Stimulated activated CD4-positive, alpha-beta T cell treated with anti-CD3 and anti-CD28 coated beads, Interleukin-4, amount 100 ng/mL, for 48 hours (primary cell): ENCODE measurements around the gene VIPR2.
"Not testable (repeated sequence)": the region's sequence is repeated elsewhere in the genome, so short reads cannot be mapped to it uniquely, and the experiment has no call there.

Experiments used
- DNase-seq, 2 donors: peaks; one replicate each; pipeline ENCODE4 v3.0.0-alpha.2; 2020; ENCODE audit warnings: low read depth in 2 of 2

The VIPR2 gene

DNA sequence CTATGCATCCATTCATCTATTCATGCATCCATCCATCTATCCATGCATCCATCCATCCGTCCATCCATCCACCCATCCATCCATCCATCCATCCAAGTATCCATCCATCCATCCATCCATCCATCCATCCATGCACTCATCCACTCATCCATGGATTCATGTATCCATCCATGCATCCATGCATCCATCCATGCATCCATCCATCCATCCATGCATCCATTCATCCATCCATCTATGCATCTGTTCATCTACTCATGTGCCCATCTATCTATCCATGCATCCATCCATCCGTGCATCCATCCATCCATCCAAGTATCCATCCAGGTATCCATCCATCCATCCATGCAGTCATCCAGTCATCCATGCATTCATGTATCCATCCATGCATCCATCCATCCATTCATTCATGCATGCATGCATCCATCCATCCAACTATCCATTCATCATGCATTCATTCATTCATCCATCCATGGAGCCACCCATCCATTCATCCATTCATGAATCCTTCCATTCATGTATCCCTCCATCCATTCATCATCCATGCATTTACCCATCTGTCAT, 156.3 kb downstream of the VIPR2 start:
- DNase-seq = no peak

DNA sequence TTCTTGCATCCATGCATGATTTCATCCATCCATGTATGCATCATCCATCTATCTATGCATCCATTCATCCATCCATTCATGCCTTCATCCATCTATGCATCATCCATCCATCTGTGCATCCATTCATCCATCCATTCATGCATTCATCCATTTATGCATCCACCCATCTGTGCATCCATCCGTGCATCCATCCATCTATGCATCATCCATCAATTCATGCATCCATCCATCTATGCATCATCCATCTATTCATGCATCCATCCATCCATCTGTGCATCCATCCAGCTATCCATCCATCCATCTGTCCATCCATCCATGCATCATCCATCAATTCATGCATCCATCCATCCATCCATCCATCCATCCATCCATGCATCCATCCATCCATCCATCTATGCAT, 157.0 kb downstream of the VIPR2 start:
- no peak for DNase-seq

DNA sequence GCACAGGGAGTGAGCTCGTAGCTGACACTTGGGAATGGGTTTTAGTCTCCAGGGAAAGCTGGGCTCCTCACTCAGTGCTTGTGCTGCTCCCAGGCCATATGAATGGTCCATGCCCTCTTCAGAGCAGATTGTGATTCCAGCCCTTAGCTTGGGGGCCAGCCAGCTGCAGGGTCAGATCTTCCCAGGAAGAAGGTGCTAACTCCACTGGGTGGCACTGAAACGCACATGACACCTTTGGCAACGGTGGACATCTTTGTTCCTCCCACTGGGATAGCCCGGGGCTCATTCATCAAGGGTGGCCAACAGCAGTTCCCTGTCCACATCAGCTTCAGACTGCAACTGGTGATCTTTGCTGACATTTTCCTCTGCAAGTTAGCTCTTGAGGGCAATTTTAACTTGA, 159.1 kb downstream of the VIPR2 start:
- no peak for DNase-seq

DNA sequence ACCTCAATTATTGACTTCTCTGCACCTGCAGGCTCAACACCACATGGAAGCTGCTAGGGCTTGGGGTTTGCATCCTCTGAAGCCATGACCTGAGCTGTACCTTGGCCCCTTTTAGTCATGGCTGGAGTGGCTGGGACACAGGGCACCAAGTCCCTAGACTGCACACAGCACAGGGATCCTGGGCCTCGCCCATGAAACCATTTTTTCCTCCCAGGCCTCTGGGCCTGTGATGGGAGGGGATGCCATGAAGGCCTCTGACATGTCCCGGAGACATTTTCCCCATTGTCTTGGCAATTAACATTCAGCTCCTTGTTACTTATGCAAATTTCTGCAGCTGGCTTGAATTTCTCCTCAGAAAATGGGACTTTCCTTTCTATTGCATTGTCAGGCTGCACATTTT, 160.7 kb downstream of the VIPR2 start:
- DNase-seq = not testable (repeated sequence)

DNA sequence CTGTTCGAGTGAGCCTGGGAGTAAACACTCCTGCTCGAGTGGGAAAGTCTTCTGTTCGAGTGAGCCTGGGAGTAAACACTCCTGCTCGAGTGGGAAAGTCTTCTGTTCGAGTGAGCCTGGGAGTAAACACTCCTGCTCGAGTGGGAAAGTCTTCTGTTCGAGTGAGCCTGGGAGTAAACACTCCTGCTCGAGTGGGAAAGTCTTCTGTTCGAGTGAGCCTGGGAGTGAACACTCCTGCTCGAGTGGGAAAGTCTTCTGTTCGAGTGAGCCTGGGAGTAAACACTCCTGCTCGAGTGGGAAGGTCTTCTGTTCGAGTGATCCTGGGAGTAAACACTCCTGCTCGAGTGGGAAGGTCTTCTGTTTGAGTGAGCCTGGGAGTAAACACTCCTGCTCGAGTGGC, 162.6 kb downstream of the VIPR2 start:
- DNase-seq = not testable (repeated sequence)

DNA sequence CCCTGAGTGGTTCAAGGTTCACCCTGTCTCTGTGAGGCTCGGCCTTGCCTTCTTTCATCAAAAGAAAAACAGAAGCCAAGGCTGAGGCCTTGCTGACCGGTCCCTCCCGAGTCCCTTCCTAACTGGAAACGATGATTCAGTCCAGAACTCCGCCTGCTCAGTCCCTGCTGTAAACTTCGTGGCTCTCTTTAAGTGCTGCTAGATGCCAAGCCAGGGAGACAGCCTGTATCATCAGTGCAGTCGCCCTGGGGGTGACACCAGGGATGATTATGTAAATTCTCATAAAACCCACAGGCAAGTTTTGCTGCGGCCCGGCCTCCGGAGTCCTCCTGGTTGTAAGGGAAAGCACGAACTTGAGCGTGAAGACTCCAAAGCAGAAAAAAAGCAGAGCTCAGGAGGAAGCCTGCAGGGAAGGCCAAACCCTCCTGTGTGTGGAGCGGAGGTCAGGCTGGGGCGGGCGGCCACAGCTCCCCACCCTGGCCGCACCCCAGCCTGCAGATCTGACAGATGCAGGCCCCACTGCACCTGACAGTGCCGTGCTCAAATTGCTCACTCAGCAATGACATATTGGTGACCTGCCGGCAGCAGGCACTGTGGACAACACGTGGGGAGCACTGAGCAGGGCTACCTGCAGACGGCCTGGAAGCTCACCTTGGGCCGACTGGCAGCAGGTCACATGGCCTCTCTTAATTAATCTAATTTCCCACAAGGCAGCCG, 164.9 kb downstream of the VIPR2 start:
- no peak for DNase-seq

DNA sequence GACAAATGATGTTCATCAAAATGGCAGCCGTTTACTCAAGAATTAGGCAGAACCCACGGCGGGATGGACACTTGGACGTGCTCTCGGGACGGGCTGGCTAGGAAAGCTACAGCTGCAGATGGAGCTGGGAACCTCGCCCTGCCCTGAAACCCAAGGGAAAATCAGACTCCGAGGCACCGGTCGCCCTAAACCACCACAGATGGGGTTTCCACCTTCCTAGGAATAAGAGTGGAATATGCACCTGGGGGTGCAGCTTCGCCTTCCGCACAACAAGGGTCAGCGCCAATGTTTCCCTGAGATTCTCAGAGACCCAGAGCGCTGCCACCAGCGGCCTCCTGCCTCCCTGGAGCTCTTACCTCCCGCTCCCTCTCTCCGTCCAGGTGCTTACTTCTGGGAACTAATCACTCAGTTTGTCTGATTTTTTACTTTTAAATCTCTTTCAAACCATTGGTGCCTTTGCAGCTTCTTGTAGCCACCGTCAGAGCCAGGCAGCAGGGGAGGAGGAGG, 165.6 kb downstream of the VIPR2 start:
- DNase-seq = no peak
